Measurements from ENCODE around the gene LBX2.
A peak's percentile ranks its signal among the peaks of the same experiment; 100 is the strongest.

DNA sequence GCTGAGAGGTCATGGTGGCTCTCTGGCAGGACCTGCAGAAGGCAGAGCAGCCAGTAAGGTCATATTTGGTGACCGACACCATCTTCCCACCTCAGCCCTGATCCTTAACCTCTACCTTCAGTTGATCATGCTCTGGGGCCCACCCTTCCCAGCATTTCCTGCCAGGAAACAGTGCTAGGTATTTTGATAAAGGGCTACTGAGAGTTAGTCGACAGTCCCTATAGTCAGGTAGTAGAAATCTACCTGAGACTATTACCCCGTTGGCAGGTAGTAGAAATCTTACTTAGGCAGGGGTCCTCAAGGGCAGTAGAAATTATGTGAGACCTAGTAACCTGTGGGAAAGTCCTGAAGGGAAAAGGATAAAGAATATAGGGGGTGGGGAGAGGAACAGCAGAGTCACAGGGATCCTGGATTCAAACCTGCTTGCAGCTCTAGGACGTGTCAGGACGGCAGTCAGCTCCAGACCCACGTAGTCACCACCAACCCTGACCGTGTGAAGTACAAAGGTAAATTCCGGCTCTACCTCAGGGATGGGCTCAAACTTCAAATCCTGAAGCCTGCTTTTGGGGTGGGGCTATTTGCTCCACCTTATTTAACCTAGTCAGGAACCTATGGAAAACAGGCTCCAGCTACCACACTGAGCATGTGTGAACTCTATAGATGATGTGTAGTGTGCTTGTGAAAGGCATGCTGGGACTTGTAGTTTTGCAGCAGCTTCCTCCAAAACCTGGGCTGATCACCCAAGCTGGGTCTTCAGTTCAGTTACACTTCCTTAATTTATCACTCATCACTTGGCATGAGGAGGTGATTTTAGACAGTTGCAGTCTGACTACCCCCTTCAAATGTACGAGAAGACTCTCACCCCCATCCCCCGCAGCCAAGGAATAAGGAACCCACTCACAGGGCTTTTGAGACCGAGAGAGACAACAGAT, 26.6 kb upstream of the LBX2 start, which contains the start of gene DQX1:
- TF ChIP-seq, protein P1, sequence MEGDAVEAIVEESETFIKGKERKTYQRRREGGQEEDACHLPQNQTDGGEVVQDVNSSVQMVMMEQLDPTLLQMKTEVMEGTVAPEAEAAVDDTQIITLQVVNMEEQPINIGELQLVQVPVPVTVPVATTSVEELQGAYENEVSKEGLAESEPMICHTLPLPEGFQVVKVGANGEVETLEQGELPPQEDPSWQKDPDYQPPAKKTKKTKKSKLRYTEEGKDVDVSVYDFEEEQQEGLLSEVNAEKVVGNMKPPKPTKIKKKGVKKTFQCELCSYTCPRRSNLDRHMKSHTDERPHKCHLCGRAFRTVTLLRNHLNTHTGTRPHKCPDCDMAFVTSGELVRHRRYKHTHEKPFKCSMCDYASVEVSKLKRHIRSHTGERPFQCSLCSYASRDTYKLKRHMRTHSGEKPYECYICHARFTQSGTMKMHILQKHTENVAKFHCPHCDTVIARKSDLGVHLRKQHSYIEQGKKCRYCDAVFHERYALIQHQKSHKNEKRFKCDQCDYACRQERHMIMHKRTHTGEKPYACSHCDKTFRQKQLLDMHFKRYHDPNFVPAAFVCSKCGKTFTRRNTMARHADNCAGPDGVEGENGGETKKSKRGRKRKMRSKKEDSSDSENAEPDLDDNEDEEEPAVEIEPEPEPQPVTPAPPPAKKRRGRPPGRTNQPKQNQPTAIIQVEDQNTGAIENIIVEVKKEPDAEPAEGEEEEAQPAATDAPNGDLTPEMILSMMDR (IDR thresholded peaks at IDR 0.05; ENCODE audit: low read depth, low read length): no peak
- no peak for TF ChIP-seq POLR2A (IDR thresholded peaks at IDR 0.05; ENCODE audit: extremely low read depth, insufficient read length)
- peak; percentile 56 for TF ChIP-seq MAX (IDR thresholded peaks at IDR 0.05; ENCODE audit: low read depth, low read length)
